HG03565 (cell line): ENCODE results near the gene C1orf210.
A peak's percentile ranks its signal among the peaks of the same experiment; 100 is the strongest.

Experiments used
- ATAC-seq: cut with Tn5 transposase; IDR thresholded peaks from one replicate; pipeline ENCODE4 v1.9.1; 2021; ENCODE audit warnings: mild to moderate bottlenecking, moderate library complexity; ENCODE audit not compliant: unreplicated experiment

C1orf210 gene

GRCh38 chr1:43253876-43254275 is 31.5 kb downstream of the C1orf210 start:
- ATAC-seq = no peak

- ATAC-seq = no peak
Measured at GRCh38 chr1:43253173-43253572, 32.2 kb downstream of the C1orf210 start.

GRCh38 chr1:43252225-43252624 is 33.2 kb downstream of the C1orf210 start:
- ATAC-seq = no peak

GRCh38 chr1:43251024-43251423 is 34.4 kb downstream of the C1orf210 start:
- ATAC-seq = no peak

- ATAC-seq = no peak
Measured at GRCh38 chr1:43250351-43250761, 35.0 kb downstream of the C1orf210 start.

- ATAC-seq = no peak
Measured at GRCh38 chr1:43247256-43247921, 38.0 kb downstream of the C1orf210 start.

GRCh38 chr1:43246466-43247213 is 38.7 kb downstream of the C1orf210 start:
- ATAC-seq = no peak

GRCh38 chr1:43243299-43243698 is 42.1 kb downstream of the C1orf210 start:
- no peak for ATAC-seq

- no peak for ATAC-seq
Measured at GRCh38 chr1:43241413-43241836, 44.0 kb downstream of the C1orf210 start.

- peak; percentile 79 for ATAC-seq
Measured at GRCh38 chr1:43239484-43239883, 45.9 kb downstream of the C1orf210 start.

GRCh38 chr1:43238991-43239469 is 46.4 kb downstream of the C1orf210 start:
- no peak for ATAC-seq

GRCh38 chr1:43238085-43238484 is 47.3 kb downstream of the C1orf210 start:
- no peak for ATAC-seq

- ATAC-seq = no peak
Measured at GRCh38 chr1:43237121-43237520, 48.3 kb downstream of the C1orf210 start.

- no peak for ATAC-seq
Measured at GRCh38 chr1:43235451-43236121, 49.8 kb downstream of the C1orf210 start.

- no peak for ATAC-seq
Measured at GRCh38 chr1:43235040-43235439, 50.3 kb downstream of the C1orf210 start.

- ATAC-seq = no peak
Measured at GRCh38 chr1:43234267-43234666, 51.1 kb downstream of the C1orf210 start.

GRCh38 chr1:43233631-43234030 is 51.8 kb downstream of the C1orf210 start:
- ATAC-seq = no peak

- no peak for ATAC-seq
Measured at GRCh38 chr1:43232482-43232881, 52.9 kb downstream of the C1orf210 start.

GRCh38 chr1:43232074-43232473 is 53.3 kb downstream of the C1orf210 start:
- ATAC-seq = no peak
